ENCODE data around the gene RTBDN. TPM values are rescaled to one million over a fixed set of nuclear protein-coding genes. Genes with fewer than 3 reads are reported as not detected.

Gene RTBDN
- total and polyA plus RNA-seq, 2 of the 8 experiments (the other 6 are each of a cell fraction or from before 2014, with no cell fraction given): 4.0 to 4.8 TPM

GRCh38 chr19:12882589-12882988, 48.2 kb upstream of the RTBDN start:
- Histone ChIP-seq H2BK12ac (ENCODE audit: low read depth, low read length) (0 out of 2 replicates have a peak overlapping the region, but pooled peaks have one; percentile 4), H3K23ac (ENCODE audit: insufficient read length) (no peak overlapping the region), H3K36me3 (ENCODE audit: control insufficient read depth in 2 of 4, insufficient read depth in 4 of 4, low read length in 3 of 4) (peaks cover 0 to 7% (median 2%) of the 10 kb centered on the region in 4 experiments; a peak in 3 of 8 replicates), H3K27me3 (replicated peaks in 1 of 4; ENCODE audit: control insufficient read depth in 3 of 4, extremely low read depth in 1 of 4, insufficient read depth in 3 of 4, low read length in 3 of 4) (peaks cover 0 to 9% (median 4%) of the 10 kb centered on the region in 4 experiments; a peak in 4 of 7 replicates), H3K56ac (replicated peaks; ENCODE audit: insufficient read length, low read depth, low read length) (no peak overlapping the region), H2BK20ac (ENCODE audit: low read length) (no peak overlapping the region), H2BK120ac (replicated peaks; ENCODE audit: low read depth, low read length) (no peak overlapping the region), H3K18ac (ENCODE audit: extremely low read depth, low read length) (no peak overlapping the region), H3K4me3 (ENCODE audit: extremely low read depth in 1 of 4, insufficient read depth in 2 of 4, low read depth in 3 of 4, low read length in 4 of 4) (no peak overlapping the region), H2AFZ (ENCODE audit: low read length) (no peak overlapping the region), H3K79me2 (ENCODE audit: control insufficient read depth in 1 of 2, insufficient read depth in 2 of 2, low read length in 2 of 2) (no peaks in the 10 kb centered on the region), H4K5ac (ENCODE audit: insufficient read length, low read depth, low read length) (no peak overlapping the region), H4K20me1 (replicated peaks in 1 of 2; ENCODE audit: control insufficient read depth in 1 of 2, insufficient read depth in 2 of 2, low read length in 2 of 2) (no peaks in the 10 kb centered on the region), H3K9ac (replicated peaks in 1 of 4; ENCODE audit: extremely low read depth in 1 of 4, low read depth in 3 of 4, low read length in 3 of 4) (no peak overlapping the region), H3K9me3 (ENCODE audit: insufficient read depth in 2 of 2, low read depth in 1 of 2, low read length in 1 of 2) (no peaks in the 10 kb centered on the region; a peak in 2 of 4 replicates), H3K4ac (replicated peaks; ENCODE audit: insufficient read length, low read depth, low read length) (no peak overlapping the region), H3K79me1 (ENCODE audit: low read depth, low read length) (no peaks in the 10 kb centered on the region), H3K4me1 (replicated peaks in 1 of 4; ENCODE audit: control insufficient read depth in 3 of 4, insufficient read depth in 4 of 4, low read length in 3 of 4) (peaks cover 0 to 7% (median 6%) of the 10 kb centered on the region in 4 experiments; a peak in 5 of 7 replicates), H3K14ac (ENCODE audit: insufficient read length) (no peak overlapping the region), H3K23me2 (ENCODE audit: low read depth, low read length) (peaks cover 11% of the 10 kb centered on the region; the same call in 1 of the 2 replicates), H3K27ac (ENCODE audit: low read depth, low read length) (no peak overlapping the region), H3K4me2 (ENCODE audit: insufficient read depth in 1 of 2, low read depth in 2 of 2, low read length in 2 of 2) (no peak overlapping the region), H2AK5ac (ENCODE audit: low read depth, low read length) (0 out of 2 replicates have a peak overlapping the region, but pooled peaks have one; percentile 30), H4K8ac (ENCODE audit: extremely low read depth, insufficient read depth, low read length) (no peak overlapping the region; the same call in 1 of the 2 replicates), H4K91ac (replicated peaks; ENCODE audit: insufficient read length, low read length) (no peak overlapping the region), H2BK5ac (ENCODE audit: low read depth, low read length) (no peak overlapping the region), H2BK15ac (ENCODE audit: low read length) (no peak overlapping the region)
- WGBS, 2 experiments (ENCODE audit: extremely low coverage in 1 of 2, insufficient coverage in 1 of 2, insufficient read length in 1 of 2, insufficient replicate concordance in 2 of 2, low coverage in 1 of 2, low lambda C conversion rate in 2 of 2, missing lambda C conversion rate in 1 of 2): 94% methylated on average over 2 of the region's 3 CpGs; no CpG with 5 or more reads in 1 of the 2 experiments
- DNase-seq (ENCODE audit: low read depth in 1 of 2, low spot score in 2 of 2) (no peak), FAIRE-seq (no peak)
- no peak for TF ChIP-seq TAF7 (optimal IDR thresholded peaks at IDR 0.05; ENCODE audit: borderline replicate concordance, low read depth, low read length)
- TF ChIP-seq BACH1 (IDR thresholded peaks at IDR 0.05; ENCODE audit: low read length): no peak
- POLR2A ChIA-PET (ENCODE audit: partially characterized antibody): interaction anchor here (0.6 to 12.3 kb wide), 8 partner anchors 10 to 245 kb away, joined by 3 to 110 read pairs (median 4); partner anchors contain the start of gene GCDH
- CTCF ChIA-PET (ENCODE audit: partially characterized antibody): interaction anchor here (1.1 to 1.7 kb wide), 5 partner anchors 33 to 122 kb away, joined by 3 to 7 read pairs (median 3); no protein-coding TSS in a partner anchor

Measured in H1 (cell line).